MM.1S (cell line): ENCODE data around the gene VPS13C.

Experiments
- CTCF ChIP-seq: fragments of 300-600 bp; sonication (generic); IDR thresholded peaks from 2 replicates; pipeline ENCODE4 v1.5.1; 2016; ENCODE audit warnings: antibody characterized with exemption, low read length, mixed read lengths
- EZH2 ChIP-seq: fragments of 300-600 bp; sonication (generic); optimal IDR thresholded peaks from 2 replicates; pipeline ENCODE3; 2017; ENCODE audit warnings: low read depth, mild to moderate bottlenecking, antibody characterized with exemption, low read length, mixed read lengths
- EZH2phosphoT487 ChIP-seq: fragments of 300-600 bp; sonication (generic); IDR thresholded peaks from 2 replicates; pipeline ENCODE4 v1.6.1; 2018; ENCODE audit warnings: antibody characterized with exemption, low read length

- TF ChIP-seq CTCF: no peak
- no peak for TF ChIP-seq EZH2
- no peak for TF ChIP-seq EZH2phosphoT487
Observed at GRCh38 chr15:61830536-61831330, 229.5 kb downstream of the VPS13C start.
